NB4 (cell line): ENCODE measurements around the gene MAPK8IP3.

Experiments
- MYC ChIP-seq: IDR thresholded peaks from 2 replicates; pipeline ENCODE4 v1.6.1; 2011; ENCODE audit warnings: low read depth, low read length
- POLR2A ChIP-seq: IDR thresholded peaks from 2 replicates; pipeline ENCODE4 v1.6.1; 2011; ENCODE audit warnings: mild to moderate bottlenecking; ENCODE audit not compliant: insufficient read length; ENCODE audit errors: extremely low read depth
- TF ChIP-seq, protein P1 (sequence below): IDR thresholded peaks from one replicate; pipeline ENCODE4 v1.5.1; 2012; ENCODE audit warnings: low read depth, low read length
- TF ChIP-seq, protein P2 (sequence below): IDR thresholded peaks from 2 replicates; pipeline ENCODE4 v1.6.1; 2011; ENCODE audit warnings: low read depth, low read length

DNA sequence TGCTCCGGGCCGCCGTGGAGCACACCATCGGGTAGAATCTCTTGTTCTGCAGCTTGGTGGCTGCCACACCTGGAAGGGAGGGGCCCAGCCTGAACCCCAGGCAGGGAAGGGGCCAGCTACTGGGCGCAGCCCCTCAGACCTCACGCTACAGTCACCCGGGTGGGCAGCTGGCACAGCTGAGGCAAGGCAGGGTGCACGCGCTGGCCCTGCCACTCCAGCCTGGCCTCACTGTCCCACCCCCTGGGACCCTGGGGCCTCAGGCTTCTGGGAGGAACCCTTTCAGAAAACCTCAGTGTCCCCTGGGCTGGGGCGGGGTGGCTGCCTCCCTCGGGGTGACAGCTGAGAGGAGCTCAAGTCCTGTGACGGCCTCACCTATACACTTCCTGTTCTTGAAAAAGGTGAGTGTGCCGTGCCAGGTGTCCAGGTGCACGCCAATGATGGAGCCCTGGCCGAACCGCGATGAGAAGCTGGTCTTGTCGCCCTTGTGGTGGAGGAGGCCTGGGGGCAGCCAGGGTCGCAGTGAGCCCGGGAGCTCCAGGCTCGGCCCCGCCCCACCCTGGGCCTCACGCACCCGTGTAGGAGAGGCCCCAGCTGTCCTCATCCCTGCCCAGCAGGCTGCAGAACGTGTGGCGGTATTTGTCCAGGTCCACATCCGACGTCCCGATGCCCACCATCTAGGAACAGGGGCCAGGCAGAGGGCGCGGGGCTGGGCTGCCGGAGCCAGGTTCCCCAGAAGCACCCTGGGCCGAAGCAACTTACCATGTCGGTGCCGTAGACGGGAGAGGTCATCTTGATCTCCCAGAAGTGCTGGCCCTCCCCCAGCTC lies 71.6 kb downstream of the MAPK8IP3 start:
- no peak for TF ChIP-seq POLR2A
- TF ChIP-seq, protein P1, sequence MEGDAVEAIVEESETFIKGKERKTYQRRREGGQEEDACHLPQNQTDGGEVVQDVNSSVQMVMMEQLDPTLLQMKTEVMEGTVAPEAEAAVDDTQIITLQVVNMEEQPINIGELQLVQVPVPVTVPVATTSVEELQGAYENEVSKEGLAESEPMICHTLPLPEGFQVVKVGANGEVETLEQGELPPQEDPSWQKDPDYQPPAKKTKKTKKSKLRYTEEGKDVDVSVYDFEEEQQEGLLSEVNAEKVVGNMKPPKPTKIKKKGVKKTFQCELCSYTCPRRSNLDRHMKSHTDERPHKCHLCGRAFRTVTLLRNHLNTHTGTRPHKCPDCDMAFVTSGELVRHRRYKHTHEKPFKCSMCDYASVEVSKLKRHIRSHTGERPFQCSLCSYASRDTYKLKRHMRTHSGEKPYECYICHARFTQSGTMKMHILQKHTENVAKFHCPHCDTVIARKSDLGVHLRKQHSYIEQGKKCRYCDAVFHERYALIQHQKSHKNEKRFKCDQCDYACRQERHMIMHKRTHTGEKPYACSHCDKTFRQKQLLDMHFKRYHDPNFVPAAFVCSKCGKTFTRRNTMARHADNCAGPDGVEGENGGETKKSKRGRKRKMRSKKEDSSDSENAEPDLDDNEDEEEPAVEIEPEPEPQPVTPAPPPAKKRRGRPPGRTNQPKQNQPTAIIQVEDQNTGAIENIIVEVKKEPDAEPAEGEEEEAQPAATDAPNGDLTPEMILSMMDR: no peak
- no peak for TF ChIP-seq MYC
- TF ChIP-seq, protein P2, sequence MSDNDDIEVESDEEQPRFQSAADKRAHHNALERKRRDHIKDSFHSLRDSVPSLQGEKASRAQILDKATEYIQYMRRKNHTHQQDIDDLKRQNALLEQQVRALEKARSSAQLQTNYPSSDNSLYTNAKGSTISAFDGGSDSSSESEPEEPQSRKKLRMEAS: no peak
